GM13977 (cell line): ENCODE data around the gene UPF2.

ENCODE experiments used
- DNase-seq: peaks from one replicate; pipeline ENCODE4 v3.0.0; 2012; ENCODE audit warnings: low spot score
- in situ Hi-C: fragments of 300-500 bp; cut with MboI; formaldehyde crosslinking; loops from one replicate; pipeline ENCODE4 v1.12.0; 2022; ENCODE audit warnings: low sequenced_read_pairs, low pct_unique_long_range_greater_than_20kb, mixed read lengths, inconsistent platforms; ENCODE audit not compliant: unreplicated experiment
- TF ChIP-seq, protein P1 (sequence below): IDR thresholded peaks from 2 replicates; pipeline ENCODE4 v1.5.1; 2012; ENCODE audit warnings: mild to moderate bottlenecking, control low read depth; ENCODE audit not compliant: insufficient read depth; ENCODE audit errors: extremely low read depth, missing control alignments

Gene UPF2

GRCh38 chr10:11913079-11913641 lies 129.4 kb downstream of the UPF2 start:
- in situ Hi-C loops, result no loop called here
- DNase-seq, result no peak
- TF ChIP-seq, protein P1, sequence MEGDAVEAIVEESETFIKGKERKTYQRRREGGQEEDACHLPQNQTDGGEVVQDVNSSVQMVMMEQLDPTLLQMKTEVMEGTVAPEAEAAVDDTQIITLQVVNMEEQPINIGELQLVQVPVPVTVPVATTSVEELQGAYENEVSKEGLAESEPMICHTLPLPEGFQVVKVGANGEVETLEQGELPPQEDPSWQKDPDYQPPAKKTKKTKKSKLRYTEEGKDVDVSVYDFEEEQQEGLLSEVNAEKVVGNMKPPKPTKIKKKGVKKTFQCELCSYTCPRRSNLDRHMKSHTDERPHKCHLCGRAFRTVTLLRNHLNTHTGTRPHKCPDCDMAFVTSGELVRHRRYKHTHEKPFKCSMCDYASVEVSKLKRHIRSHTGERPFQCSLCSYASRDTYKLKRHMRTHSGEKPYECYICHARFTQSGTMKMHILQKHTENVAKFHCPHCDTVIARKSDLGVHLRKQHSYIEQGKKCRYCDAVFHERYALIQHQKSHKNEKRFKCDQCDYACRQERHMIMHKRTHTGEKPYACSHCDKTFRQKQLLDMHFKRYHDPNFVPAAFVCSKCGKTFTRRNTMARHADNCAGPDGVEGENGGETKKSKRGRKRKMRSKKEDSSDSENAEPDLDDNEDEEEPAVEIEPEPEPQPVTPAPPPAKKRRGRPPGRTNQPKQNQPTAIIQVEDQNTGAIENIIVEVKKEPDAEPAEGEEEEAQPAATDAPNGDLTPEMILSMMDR, result no peak

DNA sequence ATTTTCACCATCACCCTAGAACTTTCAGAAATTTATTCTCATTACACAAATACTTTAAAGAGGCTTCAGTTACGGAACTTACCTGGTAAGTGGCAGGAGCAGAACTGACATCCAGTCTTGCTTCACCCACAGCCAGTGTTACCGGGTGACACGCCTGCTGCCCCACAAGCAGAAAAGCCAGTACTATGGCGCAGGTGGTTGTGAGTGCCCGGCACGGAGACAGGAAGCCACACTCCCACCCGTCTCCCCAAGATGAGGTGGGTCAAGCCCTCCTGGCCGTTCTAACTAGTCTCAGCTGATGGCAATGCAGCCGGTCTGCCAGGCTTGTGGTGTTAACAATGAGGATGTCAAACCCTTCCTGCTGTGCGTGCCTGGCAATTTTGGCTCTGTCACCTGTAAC lies 132.5 kb downstream of the UPF2 start:
- in situ Hi-C loops, result no loop called here
- DNase-seq, result no peak

GRCh38 chr10:11909618-11910017 lies 133.0 kb downstream of the UPF2 start:
- no peak for DNase-seq
- in situ Hi-C loops, result no loop called here
- TF ChIP-seq, protein P1, result no peak

More for the DNA sequence above, 132.5 kb downstream of the UPF2 start:
- TF ChIP-seq, protein P1, result no peak

DNA sequence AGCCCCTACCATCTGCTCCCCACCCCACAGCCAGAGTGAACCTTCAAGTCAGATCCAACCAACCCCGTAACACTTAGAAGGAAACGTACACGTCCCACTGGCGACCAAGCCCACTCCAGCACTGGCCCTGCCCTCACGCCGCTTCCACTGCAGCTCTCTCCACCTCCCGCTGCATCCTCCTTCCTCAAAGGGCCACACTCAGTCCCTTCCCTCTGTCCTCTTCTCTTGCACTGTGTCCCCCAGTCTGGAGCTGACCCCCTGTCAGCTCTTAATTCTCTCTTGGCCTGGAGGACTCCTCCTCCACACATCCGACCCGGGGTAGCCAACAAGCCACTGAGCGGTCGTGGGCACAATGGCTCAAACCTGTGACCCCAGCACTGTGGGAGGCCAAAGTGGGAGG lies 133.6 kb downstream of the UPF2 start:
- TF ChIP-seq, protein P1, result no peak
- in situ Hi-C loops, result no loop called here
- DNase-seq, result no peak

DNA sequence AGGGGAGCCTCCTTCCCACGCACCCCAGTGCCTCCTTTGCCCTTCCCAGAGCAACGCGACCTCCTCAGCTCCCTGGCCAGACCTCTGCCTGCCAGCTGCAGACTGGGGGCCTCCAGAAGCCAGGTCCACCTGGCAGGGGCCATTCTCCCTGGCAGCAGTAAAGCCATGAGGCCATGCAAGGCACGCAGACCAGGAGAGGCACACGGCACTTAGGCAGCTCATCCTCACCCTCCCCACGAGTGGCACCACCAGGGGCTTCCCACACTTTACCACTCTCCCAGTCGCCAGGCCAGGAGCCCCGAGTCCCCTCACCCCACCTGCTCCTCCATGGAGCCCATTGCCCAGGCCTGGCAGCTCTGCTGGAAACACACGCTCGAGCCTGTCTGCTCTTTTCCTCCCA lies 134.1 kb downstream of the UPF2 start:
- in situ Hi-C loops, result no loop called here
- no peak for DNase-seq
- TF ChIP-seq, protein P1, result no peak

GRCh38 chr10:11907914-11908313 lies 134.7 kb downstream of the UPF2 start:
- DNase-seq, result no peak
- in situ Hi-C loops, result no loop called here

More at GRCh38 chr10:11907914-11908313, 134.7 kb downstream of the UPF2 start:
- TF ChIP-seq, protein P1, result no peak
